Measurements from ENCODE around the gene RBMS3.

The RBMS3 gene

DNA sequence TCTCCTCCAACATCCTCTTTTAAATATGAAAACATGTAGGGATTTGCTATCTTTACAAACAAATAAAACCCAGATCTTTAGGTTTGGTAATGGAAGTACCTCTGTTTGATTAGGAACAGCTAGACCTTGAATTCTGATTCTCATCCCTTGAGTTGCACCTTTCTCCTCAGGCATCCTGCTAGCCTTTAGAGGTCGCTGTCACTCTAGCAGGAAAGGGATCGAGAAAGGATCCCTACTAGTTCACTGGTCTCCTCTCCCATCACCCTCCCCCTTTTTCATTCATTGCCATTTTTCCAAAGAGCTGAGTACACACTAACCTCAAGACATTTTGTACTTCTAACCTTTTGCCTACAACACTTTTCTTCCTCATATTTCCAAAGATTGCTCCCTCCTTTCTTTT, 569.8 kb downstream of the RBMS3 start:
- in situ Hi-C loops (cut with MboI; ENCODE audit: low sequenced_read_pairs) = no loop called here

DNA sequence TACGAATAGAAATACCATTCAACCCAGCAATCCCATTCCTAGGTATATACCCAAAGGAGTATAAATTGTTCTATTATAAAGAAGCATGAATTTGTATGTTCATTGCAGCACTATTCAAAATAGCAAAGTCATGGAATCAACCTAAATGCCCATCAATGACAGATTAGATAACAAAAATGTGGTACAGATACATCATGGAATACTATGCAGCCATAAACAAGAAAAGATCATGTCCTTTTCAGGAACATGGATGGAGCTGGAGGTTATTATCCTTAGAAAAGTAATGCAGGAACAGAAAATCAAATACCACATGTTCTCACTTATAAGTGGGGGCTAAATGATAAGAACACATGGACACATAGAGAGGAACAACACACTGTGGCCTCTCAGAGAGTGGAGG, 571.9 kb downstream of the RBMS3 start:
- in situ Hi-C loops (cut with MboI; ENCODE audit: low sequenced_read_pairs) = no loop called here

DNA sequence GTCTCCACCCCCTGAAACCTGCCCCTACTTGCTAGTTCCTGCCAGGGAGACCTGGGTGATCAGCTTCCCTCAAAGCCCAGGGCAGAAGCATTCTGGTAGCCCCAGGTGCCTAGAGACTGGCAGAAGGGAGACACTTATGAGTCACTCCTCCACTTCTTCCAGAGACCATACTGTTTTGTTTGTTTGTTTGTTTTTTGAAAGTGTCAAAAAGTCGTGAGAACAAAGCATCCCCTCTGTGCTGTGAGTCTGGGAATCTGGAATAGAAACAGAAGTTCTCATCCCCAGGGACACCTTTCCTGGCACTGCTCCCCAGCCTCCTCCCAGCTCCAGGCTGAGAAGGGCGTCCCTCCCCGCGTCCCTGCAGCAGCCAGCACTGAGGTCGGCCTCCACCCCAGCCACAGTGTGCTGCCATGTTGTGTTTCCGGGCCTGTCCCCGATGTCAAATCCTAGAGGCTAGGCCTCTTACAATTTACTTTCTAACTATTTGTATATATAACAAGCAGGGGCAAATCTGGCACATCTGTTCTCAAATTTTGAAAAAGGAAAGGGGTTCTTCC, 573.0 kb downstream of the RBMS3 start:
- in situ Hi-C loops (cut with MboI; ENCODE audit: low sequenced_read_pairs) = no loop called here

DNA sequence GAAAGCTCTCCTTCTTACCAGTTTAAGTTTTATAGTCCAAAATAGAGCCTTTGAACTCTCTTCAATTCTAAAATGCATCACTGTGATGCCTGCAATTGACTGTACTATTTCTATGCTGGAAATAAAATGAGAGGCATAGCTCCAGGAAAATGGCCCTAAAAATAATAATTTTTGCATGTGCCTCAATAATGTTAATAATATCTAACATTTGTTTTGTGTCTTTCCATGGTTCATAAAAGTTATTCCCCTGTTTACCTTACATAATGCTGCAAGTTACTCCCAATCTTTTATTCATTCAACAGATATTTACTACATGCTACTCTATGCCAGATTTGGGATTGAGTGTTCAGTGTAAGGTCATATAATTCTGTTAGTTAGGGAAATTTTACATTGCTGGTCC, 574.0 kb downstream of the RBMS3 start:
- in situ Hi-C loops (cut with MboI; ENCODE audit: low sequenced_read_pairs) = no loop called here

GRCh38 chr3:29859726-29860270, 578.9 kb downstream of the RBMS3 start:
- in situ Hi-C loops (cut with MboI; ENCODE audit: low sequenced_read_pairs) = no loop called here

DNA sequence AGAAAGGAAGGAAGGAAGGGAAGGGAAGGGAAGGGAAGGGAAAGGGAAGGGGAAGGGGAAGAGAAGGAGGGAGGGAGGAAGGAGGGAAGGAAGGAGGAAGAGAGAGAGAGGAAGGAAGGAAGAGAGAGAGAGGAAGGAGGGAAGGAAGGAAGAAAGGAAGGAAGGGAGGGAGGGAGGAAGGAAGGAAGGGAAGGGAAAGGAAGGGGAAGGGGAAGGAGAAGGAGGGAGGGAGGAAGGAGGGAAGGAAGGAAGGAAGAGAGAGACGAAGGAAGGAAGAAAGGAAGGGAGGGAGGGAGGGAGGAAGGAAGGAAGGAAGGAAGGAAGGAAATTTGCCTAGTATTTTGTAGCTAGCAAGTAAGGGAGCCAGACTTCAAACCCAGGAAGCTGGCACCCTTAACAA, 583.9 kb downstream of the RBMS3 start:
- in situ Hi-C loops (cut with MboI; ENCODE audit: low sequenced_read_pairs) = no loop called here

DNA sequence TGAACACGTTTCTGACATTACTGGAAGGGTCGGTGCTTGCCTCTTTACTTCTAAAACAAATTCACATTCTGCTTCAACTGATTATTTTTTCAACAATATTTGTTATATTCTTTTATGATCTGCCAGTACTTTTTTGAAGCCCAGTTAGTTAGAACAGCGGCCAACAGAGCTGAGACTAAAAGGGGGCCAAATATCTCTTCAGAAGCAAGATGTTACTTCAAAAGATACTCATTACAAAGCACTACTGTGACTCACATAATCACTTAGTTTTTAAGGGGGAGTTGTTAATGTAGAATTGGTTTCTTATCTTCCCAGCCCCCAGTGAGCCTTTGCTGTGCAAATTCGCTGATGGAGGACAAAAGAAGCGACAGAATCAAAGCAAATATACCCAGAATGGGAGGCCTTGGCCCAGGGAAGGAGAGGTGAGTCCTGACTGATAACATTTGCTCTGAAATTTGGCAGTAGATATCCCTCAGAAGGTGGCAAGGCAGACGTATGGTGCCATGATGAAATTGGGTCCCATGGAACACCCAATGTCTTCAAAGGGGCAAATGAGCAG, 587.8 kb downstream of the RBMS3 start:
- in situ Hi-C loops (cut with MboI; ENCODE audit: low sequenced_read_pairs) = no loop called here

GRCh38 chr3:29870136-29870535, 589.3 kb downstream of the RBMS3 start:
- in situ Hi-C loops (cut with MboI; ENCODE audit: low sequenced_read_pairs) = no loop called here

- in situ Hi-C loops (cut with MboI; ENCODE audit: low sequenced_read_pairs) = no loop called here
Measured at GRCh38 chr3:29871087-29871486, 590.2 kb downstream of the RBMS3 start.

DNA sequence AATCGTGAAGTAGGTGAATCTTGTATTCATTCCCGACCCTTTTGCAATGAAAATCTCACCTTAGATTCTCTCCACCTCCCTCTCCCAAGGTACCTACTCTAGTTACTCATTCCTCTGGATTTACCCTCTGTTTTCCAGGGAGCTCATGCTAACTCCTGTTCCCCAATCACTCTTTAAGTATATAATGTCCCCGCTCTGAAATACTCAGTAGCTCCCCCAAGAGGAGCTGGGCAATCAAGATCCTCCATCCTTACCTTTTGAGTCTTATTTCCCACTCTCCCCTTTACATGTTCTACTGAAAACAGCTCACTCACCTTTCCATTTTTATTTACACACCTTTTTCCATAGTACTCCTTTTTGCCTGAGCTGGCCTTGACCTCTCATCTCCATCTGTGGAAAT, 599.9 kb downstream of the RBMS3 start:
- in situ Hi-C loops (cut with MboI; ENCODE audit: low sequenced_read_pairs) = no loop called here

- in situ Hi-C loops (cut with MboI; ENCODE audit: low sequenced_read_pairs) = no loop called here
Measured at GRCh38 chr3:29887451-29887850, 606.6 kb downstream of the RBMS3 start.

DNA sequence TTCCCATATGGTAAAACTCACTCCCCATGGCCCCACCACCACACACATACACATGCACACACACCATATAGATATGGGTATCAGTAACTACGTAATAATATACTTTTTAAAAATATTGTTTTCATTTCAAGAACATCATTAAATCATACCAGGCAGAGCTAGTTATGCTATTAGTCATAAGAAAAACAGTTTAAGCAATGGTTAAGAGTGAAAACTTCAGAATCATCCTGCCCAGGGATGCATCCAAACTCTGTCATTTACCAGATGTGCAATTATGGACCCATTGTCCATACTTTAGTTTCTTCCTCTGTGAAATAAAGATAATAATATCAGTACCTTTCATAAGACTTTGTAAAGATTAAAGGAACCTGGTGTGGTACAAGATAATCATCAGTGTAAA, 608.3 kb downstream of the RBMS3 start:
- in situ Hi-C loops (cut with MboI; ENCODE audit: low sequenced_read_pairs) = no loop called here

DNA sequence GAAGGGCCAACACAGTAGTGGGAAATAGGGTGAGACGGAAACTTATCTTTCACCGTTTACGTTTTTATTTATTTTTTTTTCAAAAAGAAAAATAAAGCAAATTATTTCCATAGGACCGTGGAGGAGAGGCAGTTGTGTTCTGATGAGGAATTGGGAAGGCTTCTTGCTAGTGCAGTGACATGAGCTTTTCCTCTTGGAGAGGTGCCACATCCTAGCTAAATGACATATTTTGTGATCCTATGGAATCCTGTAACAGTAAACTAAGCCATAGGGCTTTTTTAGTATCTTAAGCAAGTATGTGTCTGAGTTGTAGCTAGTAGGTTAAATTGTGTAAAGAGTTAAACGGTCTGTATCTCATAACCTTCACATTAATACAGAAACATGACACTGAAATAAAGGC, 609.9 kb downstream of the RBMS3 start:
- in situ Hi-C loops (cut with MboI; ENCODE audit: low sequenced_read_pairs) = no loop called here

DNA sequence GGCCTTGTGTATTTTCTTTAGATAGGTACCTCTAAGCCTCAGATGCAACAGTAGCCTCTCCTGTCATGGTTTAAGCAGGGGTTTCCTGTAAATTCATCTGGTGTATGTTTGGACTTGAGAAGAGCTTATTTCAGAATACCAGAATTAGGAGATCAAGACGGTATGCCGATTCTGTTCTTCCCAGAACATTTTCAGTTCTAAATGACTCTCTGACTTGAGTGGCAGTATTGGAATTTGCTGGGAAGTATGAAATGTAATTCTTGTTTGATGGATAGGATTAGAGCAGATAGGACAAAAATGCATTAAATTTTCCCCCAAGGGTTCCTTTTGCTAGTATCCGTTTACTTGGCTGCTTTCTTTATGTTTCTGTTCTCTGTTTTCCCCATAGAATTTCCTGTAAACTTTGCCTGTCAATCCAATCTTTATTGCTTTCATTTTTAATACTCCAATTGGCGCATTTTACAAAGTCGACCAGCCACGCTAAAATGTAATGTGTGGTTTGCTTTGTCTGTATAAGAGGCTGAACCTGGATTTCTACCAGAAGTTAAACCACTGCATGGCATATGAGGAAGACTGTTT, 612.2 kb downstream of the RBMS3 start:
- in situ Hi-C loops (cut with MboI; ENCODE audit: low sequenced_read_pairs) = no loop called here

GRCh38 chr3:29896856-29897255, 616.0 kb downstream of the RBMS3 start:
- in situ Hi-C loops (cut with MboI; ENCODE audit: low sequenced_read_pairs) = no loop called here

DNA sequence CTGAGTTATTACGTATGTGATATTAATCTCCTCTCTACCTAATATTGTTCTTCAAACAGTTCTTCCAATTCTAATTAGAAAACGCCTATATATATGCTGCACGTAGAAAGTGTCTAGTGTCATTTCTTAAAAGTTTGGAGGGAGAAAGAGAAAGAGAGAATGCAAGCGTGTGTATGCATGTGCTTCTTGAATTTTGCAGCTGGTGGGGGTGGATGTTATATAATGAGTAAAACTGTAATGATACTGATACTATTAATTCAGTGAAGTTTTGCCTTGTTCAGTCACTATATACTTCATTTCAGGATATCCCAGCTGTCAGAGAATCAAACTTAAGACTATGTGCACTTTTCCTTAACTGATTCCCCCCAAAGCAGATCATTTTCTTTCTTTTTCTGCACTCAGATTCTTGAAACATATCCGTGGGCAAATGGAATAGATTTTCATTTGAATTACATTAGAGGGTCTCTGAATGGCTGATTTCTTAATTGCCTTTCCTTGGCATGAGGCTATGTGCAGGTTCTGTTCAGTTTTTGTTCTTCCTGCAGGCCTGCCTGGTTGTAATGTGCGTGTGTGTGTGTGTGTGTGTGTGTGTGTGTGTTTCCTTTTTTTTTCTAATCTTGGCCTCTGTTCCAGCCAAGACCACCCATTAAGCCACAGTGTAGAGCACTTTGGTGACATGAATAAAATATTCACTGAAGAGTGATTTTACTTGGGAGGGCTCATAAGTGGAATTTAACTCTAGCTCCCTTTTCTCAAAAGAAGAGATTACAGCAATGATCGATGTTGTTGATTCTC, 617.5 kb downstream of the RBMS3 start:
- in situ Hi-C loops (cut with MboI; ENCODE audit: low sequenced_read_pairs) = no loop called here

DNA sequence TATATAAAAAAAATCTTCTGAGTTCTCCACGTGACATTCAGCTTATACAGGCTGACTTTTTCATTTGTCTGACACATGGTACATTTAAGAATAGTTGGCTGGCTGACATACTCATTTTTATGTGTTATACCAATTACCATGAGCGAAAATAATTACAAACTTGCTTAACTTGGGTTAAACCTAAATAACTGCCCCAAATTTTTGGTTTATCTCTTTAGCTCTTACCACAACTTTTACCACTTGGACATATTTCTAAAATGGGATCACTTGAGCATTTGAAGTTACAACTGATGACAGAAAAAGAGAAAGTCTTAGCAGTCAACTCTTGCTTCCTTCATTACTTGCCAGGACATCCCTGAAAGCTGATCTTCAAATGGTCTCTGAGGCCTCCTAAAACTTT, 618.1 kb downstream of the RBMS3 start:
- in situ Hi-C loops (cut with MboI; ENCODE audit: low sequenced_read_pairs) = no loop called here

DNA sequence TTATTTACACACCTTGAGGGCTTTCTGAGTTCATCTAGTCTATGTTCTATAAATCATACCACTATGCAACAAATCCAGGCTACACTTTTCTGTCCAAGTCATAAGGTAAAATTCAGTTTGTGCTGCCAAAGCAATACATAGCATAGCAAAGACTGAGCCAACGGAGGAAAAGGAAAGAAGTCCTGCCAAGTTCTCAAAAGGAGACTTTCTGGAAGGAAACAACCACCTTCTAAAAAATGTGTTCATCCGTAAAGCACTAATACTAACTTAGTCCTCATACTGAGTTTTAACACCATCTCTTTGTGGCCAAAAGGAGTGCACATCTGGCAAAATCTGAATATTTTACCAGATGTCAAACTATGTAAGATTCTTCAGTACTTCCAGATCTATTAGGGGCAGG, 620.2 kb downstream of the RBMS3 start:
- in situ Hi-C loops (cut with MboI; ENCODE audit: low sequenced_read_pairs) = no loop called here

DNA sequence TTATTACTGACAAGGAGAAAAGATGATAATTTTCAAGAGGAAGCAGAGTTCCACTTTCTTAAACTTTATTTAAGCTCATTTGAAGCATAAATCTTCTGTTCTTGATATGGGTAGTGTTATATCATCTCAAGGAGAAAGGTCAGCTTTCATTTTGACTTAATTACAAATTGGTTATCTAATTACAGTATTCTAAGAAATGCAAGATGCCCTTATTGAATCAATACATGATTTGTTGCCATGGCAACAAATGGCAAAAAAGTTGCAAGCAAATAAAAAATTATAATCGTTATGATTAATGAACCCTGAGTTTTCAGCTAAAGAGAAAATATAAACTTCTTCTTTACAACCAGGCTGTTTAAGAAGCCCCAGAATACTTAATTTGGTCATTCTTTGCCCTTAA, 622.7 kb downstream of the RBMS3 start:
- in situ Hi-C loops (cut with MboI; ENCODE audit: low sequenced_read_pairs) = no loop called here

DNA sequence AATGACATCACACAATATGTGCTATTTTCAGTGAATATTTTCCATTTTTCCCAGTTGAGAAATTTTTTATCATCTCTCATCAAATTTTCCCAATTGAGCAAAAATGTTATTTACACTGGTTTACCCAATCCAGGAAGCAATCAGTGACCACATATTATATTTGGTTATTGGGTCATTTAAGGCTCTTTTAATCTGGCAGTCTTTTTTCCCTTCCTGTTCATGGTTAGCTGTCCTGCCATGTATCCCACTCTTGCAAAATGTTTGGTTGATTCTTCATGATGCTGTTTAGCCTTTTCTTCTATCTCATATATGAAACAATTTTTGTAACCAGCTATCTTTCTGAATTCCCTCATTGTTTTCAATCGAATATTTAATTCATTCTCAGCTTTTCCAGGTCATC, 626.0 kb downstream of the RBMS3 start:
- in situ Hi-C loops (cut with MboI; ENCODE audit: low sequenced_read_pairs) = no loop called here

GRCh38 chr3:29912600-29913288, 631.9 kb downstream of the RBMS3 start:
- in situ Hi-C loops (cut with MboI; ENCODE audit: low sequenced_read_pairs) = no loop called here
